HG02642 (cell line): Measurements from ENCODE around the gene TMEM229A.
"Not testable (repeated sequence)": the region's sequence is repeated elsewhere in the genome, so short reads cannot be mapped to it uniquely, and the experiment has no call there.

Experiments used
- ATAC-seq: cut with Tn5 transposase; IDR thresholded peaks from one replicate; pipeline ENCODE4 v1.9.1; 2021; ENCODE audit warnings: mild to moderate bottlenecking; ENCODE audit not compliant: unreplicated experiment, poor library complexity

The TMEM229A gene

GRCh38 chr7:124032369-124033094 lies at the start of gene TMEM229A:
TSS of gene TMEM229A (minus strand) at chr7:124033067. CDS start at chr7:124033003, 64 bp downstream.
- ATAC-seq = peak; percentile 36

GRCh38 chr7:124082234-124082633 lies 49.4 kb upstream of the TMEM229A start:
- ATAC-seq = not testable (repeated sequence)

GRCh38 chr7:124077546-124077945 lies 44.7 kb upstream of the TMEM229A start:
- ATAC-seq = no peak

- ATAC-seq = no peak
Observed at GRCh38 chr7:124076841-124077240, 44.0 kb upstream of the TMEM229A start.

GRCh38 chr7:124074007-124074406 lies 41.1 kb upstream of the TMEM229A start:
- ATAC-seq = no peak

GRCh38 chr7:124073310-124073645 lies 40.4 kb upstream of the TMEM229A start:
- no peak for ATAC-seq

GRCh38 chr7:124072603-124073309 lies 39.9 kb upstream of the TMEM229A start:
- ATAC-seq = no peak

- no peak for ATAC-seq
Observed at GRCh38 chr7:124071843-124072242, 39.0 kb upstream of the TMEM229A start.

- no peak for ATAC-seq
Observed at GRCh38 chr7:124062171-124062570, 29.3 kb upstream of the TMEM229A start.

GRCh38 chr7:124060528-124060927 lies 27.7 kb upstream of the TMEM229A start:
- no peak for ATAC-seq

GRCh38 chr7:124059375-124059774 lies 26.5 kb upstream of the TMEM229A start:
- peak; percentile 98 for ATAC-seq

- no peak for ATAC-seq
Observed at GRCh38 chr7:124058515-124058914, 25.6 kb upstream of the TMEM229A start.

GRCh38 chr7:124057872-124058271 lies 25.0 kb upstream of the TMEM229A start:
- no peak for ATAC-seq

- ATAC-seq = no peak
Observed at GRCh38 chr7:124056234-124056633, 23.4 kb upstream of the TMEM229A start.

- ATAC-seq = no peak
Observed at GRCh38 chr7:124051681-124052377, 19.0 kb upstream of the TMEM229A start.

GRCh38 chr7:124042826-124043225 lies 10.0 kb upstream of the TMEM229A start:
- ATAC-seq = no peak

GRCh38 chr7:124041439-124041838 lies 8.6 kb upstream of the TMEM229A start:
- ATAC-seq = no peak

- ATAC-seq = not testable (repeated sequence)
Observed at GRCh38 chr7:124037902-124038301, 5.0 kb upstream of the TMEM229A start.

- ATAC-seq = no peak
Observed at GRCh38 chr7:124035706-124036105, 2.8 kb upstream of the TMEM229A start.

GRCh38 chr7:124034754-124035100 lies 1.9 kb upstream of the TMEM229A start:
- ATAC-seq = no peak
